GM12892 (cell line): ENCODE measurements around the gene NDST1.

ENCODE experiments used
- POLR2A ChIP-seq: IDR thresholded peaks from 2 replicates; pipeline ENCODE4 v1.6.1; 2011; ENCODE audit warnings: low read depth, low read length, control low read depth
- POLR2AphosphoS5 ChIP-seq: IDR thresholded peaks from 2 replicates; pipeline ENCODE4 v1.6.1; 2011; ENCODE audit warnings: low read depth, low read length, control low read depth

- TF ChIP-seq POLR2A: no peak
- no peak for TF ChIP-seq POLR2AphosphoS5
Observed at GRCh38 chr5:150575745-150576448, 68.0 kb downstream of the NDST1 start.
